ENCODE results near the gene PIK3C2B. TPM values are rescaled to one million over a fixed set of nuclear protein-coding genes. Genes with fewer than 3 reads are reported as not detected.

PIK3C2B gene
- total RNA-seq, 4 donors from 2014 or later, result 17.2 to 43.1 (median 25.9) TPM

DNA sequence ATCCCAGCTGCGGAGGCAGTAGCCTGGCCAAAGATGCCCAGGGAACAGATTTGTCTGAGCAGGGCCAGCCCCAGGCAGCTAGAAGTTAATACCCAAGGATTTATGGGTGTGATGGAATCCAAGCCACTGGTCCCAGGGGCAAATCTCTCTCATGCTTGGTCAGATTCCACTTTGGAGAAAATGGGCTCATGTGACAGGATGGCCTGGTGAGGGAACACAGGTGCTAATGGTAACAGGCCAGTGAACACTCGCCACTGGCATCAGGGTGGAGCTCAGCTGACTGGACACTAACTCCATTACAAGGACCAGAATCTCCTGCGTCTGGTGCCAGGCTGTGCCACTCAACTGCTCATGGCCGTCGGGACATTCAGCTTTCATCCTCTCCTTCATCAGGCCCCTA lies 33.6 kb upstream of the PIK3C2B start:
- TF ChIP-seq, protein P1, sequence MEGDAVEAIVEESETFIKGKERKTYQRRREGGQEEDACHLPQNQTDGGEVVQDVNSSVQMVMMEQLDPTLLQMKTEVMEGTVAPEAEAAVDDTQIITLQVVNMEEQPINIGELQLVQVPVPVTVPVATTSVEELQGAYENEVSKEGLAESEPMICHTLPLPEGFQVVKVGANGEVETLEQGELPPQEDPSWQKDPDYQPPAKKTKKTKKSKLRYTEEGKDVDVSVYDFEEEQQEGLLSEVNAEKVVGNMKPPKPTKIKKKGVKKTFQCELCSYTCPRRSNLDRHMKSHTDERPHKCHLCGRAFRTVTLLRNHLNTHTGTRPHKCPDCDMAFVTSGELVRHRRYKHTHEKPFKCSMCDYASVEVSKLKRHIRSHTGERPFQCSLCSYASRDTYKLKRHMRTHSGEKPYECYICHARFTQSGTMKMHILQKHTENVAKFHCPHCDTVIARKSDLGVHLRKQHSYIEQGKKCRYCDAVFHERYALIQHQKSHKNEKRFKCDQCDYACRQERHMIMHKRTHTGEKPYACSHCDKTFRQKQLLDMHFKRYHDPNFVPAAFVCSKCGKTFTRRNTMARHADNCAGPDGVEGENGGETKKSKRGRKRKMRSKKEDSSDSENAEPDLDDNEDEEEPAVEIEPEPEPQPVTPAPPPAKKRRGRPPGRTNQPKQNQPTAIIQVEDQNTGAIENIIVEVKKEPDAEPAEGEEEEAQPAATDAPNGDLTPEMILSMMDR (IDR thresholded peaks at IDR 0.05; ENCODE audit: low read depth), result no peak

DNA sequence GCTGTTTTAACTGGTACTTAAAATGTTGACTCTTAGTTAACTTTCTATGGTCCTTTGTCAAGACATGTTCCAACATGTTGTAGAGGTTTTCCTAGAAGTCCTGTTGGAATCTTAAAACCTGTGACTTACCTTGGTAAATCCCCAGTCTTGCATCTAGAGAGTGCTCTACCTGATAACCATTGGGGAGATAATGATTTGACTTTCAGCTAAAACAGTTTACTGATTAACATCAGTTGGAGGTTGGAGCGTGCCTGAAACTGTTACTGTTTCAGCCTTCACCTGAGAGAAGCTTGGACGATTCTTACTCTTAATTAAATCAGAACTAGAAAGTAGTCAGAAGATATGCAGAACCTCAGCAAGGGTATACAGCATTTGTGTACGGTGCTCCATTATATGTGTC lies 30.4 kb upstream of the PIK3C2B start:
- TF ChIP-seq, protein P1 (IDR thresholded peaks at IDR 0.05; ENCODE audit: low read depth), result no peak

DNA sequence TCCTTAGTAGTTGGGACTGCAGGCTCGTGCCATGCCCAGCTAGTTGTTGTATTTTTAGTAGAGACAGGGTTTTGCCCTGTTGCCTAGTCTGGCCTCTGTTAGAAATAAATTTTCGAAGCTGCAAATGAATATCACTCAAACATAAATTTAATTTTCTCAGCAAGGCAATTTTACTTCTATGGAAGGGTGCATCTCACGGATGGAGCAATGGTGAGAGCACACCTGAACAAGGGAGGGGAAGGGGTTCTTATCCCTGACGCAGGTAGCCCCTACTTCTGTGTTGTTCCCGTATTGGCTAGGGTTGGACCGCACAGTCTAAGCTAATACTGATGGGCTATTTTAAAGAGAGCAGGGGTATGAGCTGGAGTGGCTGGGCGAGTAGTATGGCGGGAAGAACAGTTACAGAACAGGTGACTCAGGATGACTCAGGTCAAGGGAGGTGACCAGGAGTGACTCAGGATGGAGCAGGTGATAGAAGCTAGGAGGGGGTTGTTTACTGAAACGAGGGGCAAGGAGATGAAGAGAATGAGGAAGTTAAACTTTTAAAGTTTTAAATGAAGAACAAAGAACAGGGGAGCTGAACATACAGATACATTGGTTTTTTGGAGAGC lies 29.1 kb upstream of the PIK3C2B start:
- TF ChIP-seq, protein P1 (IDR thresholded peaks at IDR 0.05; ENCODE audit: low read depth), result no peak

DNA sequence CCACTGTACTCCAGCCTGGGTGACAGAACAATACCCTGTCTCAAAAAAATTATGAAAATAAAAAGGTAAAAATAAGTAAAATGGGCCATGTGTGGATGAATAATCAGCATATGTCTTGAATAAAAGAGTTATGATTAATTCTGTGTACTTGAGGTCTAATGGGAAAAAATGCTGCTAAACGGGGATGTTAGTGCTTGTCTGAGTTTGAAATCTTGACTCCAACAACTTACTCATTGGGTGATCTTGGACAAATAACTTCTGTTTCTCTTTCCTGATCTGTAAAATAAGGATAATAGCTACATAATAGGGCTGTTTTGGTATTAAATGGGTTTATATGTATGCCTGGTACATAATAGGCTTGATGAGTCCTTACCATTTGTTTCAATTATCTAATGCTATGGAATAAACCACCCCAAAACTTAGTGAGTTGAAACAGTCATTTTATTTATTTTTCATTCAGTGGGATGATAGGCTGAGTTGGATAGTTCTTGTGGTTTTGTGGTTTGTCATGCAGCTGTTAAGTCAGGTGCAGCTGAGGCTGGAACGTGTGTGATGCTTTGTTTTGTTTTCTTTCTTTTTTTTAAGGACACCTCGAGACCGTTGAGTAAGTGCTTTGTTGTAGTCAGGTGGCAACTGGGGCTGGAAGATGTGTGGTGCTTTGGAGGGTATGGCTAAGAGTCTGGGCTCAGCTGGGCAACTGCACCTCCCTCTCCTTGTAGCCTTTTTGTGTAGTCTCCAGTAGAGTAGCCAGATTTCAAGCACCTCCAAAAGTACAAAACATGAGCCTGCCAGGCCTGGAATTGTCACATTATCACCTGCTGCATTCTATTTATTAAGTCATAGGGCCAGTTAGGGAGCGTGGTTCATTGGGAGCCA lies 26.5 kb upstream of the PIK3C2B start:
- TF ChIP-seq, protein P1 (IDR thresholded peaks at IDR 0.05; ENCODE audit: low read depth), result no peak

DNA sequence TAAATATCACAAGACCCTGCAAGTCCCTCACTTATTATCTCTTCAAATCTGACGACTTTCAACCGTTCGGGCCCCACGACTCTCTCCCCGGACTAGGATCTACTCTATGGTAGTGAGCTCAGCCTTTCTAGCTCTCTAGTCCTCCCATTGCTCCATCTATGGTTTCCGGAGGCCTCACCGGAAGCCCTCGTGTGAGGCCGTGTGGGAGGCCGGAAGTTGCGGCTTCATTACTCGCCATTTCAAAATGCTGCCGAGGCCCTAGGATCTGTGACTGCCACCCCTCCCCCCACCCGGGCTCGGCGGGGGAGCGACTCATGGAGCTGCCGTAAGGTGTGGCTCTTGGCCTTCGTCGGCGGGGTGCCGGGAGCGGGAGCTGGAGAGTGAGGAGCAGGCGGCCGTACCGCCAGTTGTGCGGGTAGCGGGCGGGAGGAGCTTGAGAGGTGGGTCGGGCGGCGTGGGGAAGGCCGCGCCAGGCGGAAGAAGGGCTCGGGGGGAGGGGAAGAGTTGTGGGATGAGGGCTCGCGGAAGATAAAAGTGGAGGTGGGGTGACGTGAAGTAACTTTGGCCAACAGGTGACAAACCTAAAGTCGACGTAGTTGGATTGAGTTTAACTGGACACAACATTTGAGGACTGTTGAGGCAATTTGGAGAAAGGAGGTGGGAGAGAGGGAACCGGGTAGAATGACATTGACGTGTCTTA lies 21.7 kb upstream of the PIK3C2B start, which contains the start of gene MDM4:
Gene MDM4 (plus strand): TSS at position 227 of the 700 bp plus-strand sequence. CDS start 9,113 bp downstream, outside the sequence.
- TF ChIP-seq, protein P1 (IDR thresholded peaks at IDR 0.05; ENCODE audit: low read depth), result no peak

DNA sequence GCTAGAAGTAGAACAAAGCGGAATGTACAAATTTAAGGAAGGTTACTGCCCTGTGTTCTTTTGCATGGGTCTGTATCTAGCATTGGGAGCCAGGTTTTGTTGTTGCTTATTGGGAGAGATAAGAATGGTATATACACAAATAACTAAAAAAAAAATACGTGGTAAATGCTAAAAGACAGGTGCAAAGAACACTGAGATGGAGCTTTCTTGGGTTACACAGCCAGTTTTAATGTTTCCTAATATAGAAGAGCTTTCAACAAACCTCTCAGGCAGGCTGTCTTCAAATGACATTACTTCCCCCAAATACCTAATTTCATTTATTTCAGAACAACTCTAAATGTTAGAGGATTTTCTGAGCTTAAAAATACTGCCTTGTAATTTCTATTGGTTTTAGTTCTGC lies 20.2 kb upstream of the PIK3C2B start:
- TF ChIP-seq, protein P1 (IDR thresholded peaks at IDR 0.05; ENCODE audit: low read depth), result no peak
